NCI-H1930 (cell line): ENCODE results near the gene TF.

Experiments
- DNase-seq, 2 experiments: peaks; one replicate each; lab custom pipeline; 2025; lab: John Stamatoyannopoulos, UW

Gene TF

DNA sequence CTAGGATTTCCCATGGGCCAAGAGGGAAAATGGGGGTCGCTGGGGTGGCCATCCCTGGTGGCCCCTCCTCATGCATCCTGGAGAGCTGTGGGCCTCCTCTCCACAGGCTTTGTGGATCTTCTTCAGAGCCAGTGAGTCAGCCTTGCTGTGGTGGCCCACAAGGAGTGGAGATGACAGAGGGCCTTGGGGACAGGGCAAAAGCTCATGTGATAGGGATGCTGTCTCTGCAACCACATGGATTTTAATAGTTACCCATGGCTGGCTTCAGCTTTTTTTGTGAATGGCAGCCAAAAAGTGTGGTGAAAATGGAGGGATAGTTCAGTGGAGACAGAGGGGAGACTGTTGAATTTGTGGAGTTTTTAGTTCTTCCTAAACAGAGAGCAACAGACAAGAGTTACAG is 1.2 kb downstream of the TF start:
- DNase-seq, result no peak

DNA sequence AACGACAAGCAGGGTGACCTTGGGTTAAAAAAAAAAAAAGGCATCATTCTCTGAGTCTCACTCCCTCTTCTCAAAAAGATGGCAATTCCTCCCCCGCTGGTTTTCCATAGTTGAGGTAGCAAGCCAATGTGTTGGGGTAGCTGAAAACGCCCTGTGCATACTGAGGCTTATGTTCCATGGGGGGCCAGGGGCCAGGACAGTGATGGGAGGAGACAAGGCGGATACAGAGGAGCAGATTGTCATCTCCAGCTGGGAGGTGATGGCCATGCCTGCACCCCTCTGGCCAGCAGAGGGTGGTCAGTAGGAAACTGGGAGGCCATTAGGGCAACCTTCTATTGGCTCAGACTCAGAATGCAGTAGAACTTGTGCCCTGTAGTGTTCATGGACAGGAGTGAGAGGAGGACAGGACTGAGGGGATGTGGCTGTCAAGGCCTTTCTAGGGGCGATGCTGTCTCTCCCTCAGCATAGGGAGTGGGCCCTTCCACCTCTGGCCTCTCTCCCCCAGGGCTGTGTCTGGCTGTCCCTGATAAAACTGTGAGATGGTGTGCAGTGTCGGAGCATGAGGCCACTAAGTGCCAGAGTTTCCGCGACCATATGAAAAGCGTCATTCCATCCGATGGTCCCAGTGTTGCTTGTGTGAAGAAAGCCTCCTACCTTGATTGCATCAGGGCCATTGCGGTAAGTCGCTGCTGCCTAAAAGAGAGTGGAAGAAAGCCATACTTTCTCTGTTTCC is 1.9 kb downstream of the TF start:
- DNase-seq, result no peak

- DNase-seq, result no peak
These were observed 3.5 kb downstream of the TF start for GRCh38 chr3:133749427-133750258.

DNA sequence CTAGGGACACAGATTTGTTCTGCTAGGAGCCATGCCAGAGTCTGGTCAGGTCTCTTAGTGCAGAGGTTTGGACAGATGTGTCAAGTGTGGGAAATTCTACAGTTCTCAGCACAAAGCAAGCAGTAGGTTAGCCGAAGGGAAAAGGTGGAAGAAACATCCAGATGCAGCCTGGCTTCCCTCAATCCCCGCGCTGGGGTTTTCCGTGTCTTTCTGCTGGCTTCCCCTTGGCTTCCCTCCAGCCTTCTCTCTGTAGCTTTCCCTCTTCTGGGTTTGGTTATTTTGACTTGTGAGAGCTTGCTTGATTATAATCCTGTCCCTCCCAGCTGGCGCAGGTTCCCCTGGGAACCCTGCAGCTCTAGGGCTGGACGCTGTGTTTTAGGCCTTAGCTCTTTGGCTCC is 4.1 kb downstream of the TF start:
- DNase-seq, result no peak

GRCh38 chr3:133753107-133753778 is 7.0 kb downstream of the TF start:
- DNase-seq, result no peak

DNA sequence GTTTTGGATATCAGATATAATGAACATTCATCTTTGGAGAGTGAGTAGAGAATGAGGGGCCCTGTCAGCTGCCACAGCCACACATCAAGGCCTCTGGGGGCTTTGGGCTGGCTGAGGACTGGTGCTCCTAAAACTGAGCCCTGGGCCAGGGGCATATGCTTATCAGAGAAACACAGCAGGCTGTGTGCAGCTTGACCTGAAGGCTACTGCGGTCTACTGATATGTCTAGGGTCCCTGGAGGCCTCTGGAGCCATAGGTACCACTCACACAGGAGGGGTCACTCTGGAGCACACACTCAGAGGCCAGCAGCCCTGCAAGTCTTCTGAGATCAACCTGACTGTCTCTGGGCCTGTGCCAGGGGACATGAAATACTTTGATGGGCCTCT is 7.6 kb downstream of the TF start:
- no peak for DNase-seq

DNA sequence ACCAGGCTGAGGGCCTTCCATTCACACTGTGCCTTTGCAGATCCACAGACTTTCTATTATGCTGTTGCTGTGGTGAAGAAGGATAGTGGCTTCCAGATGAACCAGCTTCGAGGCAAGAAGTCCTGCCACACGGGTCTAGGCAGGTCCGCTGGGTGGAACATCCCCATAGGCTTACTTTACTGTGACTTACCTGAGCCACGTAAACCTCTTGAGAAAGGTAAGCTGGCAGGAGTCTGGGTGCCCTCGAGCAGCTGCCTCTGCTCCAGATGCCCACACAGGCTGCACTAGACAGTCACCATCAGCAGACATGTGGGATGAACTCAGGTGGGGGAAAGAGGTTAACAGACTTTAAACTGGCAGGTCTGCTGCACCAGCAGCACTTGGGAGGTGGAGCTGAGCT is 8.3 kb downstream of the TF start:
- no peak for DNase-seq

GRCh38 chr3:133754973-133755828 is 9.0 kb downstream of the TF start:
- DNase-seq, result no peak

DNA sequence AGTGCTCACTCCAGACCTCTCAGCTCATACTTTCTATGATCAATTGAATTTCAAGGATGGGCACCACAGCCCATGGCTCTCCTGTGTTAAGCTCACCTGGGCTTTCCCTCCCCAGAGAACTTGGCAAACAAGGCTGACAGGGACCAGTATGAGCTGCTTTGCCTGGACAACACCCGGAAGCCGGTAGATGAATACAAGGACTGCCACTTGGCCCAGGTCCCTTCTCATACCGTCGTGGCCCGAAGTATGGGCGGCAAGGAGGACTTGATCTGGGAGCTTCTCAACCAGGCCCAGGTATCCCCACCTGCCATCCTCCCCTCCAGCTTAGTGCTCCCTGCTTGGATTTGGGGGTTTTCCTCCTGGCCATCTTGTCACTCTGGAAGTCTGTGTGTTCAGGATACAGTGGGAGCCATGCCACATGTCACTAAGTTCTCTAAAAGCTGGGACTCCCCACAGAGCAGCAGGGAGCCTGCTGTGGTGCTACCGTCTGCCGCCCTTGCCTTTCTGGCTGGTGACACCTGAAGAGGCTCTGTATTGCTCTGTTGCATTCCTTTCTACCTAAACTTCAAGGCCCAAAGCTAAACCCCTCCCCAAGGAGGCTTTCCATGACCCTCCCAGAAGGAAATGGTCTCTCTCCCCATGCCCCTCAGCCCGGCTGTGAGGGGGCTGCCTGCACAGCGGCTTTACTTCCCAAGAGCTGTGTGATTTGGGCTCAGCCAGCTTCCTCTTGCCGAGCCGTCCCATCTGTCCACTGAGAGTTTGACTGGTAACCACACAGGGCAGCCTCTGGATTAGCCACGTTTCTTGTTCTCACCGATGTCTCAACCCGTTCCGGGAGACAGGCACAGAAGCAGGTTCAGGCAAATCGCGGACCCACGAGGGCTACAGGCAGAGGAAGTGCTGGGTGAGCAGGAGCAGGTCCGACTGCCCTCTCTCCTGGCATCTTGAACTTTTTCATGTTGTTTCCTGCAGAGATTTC is 10.8 kb downstream of the TF start:
- no peak for DNase-seq

DNA sequence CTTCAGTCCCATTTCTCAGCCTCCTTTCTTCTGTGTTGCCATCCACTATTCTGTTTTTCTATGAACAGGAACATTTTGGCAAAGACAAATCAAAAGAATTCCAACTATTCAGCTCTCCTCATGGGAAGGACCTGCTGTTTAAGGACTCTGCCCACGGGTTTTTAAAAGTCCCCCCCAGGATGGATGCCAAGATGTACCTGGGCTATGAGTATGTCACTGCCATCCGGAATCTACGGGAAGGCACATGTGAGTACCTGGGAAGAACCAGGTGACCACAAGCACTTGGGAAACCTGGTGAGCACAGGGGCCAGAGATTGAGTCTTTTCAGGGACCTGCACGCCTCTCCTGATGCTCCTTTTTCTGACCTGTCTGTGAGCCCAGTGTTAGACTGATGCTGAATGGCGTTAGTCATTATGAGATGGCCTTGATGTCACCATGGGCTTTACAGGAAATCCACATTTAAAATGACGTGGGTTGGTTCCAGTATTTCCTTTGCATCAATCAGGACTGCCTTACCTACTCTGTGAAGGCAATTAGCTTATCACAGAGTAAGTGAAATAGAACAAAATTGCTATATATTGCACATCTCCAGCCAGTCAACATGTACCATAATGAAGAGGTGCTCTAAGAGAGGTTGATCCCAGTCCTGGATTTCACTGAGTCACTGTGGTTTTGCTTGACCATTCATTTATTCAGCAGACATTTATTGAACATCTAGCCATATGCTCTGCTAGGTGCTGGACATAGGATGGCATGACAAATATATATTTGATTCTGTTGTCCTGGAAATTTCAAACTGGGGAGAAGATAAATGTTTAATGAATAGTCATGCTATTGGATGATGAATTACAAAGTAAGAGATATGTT is 11.7 kb downstream of the TF start:
- DNase-seq, result no peak

- DNase-seq, result no peak
These were observed 12.4 kb downstream of the TF start for GRCh38 chr3:133758568-133758928.

- DNase-seq, result no peak
These were observed 13.0 kb downstream of the TF start for GRCh38 chr3:133758964-133759739.

- no peak for DNase-seq
These were observed 13.6 kb downstream of the TF start for GRCh38 chr3:133759740-133760305.

GRCh38 chr3:133760916-133761315 is 14.7 kb downstream of the TF start:
- no peak for DNase-seq

GRCh38 chr3:133761605-133762484 is 15.7 kb downstream of the TF start:
- no peak for DNase-seq

DNA sequence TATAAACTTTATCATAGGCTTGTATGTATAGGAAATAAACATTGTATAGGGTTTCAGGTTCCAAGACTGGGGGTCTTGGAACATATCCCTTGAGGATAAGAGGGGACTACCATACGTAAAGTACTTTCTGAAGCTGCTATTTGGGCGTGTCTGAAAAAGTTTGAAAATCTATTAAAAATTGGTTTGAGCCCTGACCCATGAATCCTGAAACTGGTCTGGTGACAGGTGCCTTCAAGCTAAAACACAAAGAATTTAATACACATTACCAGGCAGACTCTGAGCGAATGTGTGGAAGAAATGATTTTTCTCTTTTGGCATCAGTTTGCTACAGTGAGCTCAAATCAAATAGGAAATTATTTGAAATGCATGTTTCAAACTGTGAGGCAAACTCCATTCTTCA is 16.3 kb downstream of the TF start:
- no peak for DNase-seq

DNA sequence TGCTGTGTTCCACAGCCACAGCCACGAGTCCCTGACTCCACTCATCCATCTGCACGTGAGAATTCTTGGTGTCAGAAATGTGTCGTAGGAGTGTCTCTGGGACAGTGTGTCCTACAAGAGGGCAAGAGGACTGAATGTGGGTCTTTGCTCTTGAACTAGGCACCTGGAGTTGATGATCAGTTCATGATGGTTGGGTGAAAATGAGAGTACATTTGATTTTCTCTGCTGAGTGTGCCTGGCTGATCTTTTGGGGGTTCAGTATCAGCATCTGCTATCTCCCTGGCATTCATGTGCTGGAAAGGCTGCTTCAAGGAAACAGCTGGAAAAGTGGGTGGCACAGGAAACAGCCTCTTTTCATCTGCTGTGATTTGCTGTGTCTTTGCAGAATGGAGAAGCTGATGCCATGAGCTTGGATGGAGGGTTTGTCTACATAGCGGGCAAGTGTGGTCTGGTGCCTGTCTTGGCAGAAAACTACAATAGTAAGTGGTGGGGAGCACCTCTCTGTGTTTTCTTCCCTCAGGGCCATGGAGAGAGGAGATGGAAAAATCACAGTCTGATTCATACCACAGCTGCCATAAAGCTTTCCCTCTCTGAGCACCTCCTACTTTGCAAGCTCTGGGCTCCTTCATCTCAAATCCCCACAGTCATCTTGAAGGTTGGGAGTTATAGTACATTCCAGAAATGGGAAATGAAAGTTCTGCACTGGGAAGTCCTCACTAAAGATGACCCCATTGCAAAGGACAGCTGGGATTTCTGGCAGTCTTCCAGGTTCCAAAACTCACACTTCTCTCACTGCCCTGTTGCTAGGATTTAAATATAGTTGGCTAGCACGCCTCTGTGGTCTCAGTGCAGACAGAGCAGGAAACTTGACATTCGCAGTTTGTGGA is 17.8 kb downstream of the TF start:
- no peak for DNase-seq
